ENCODE data around the gene LYL1.

The LYL1 gene

GRCh38 chr19:13104360-13104847 is 1.7 kb upstream of the LYL1 start:
- no peak for DNase-seq

GRCh38 chr19:13103581-13104359 is 1.1 kb upstream of the LYL1 start:
- DNase-seq: no peak

- no peak for DNase-seq
These were observed 317 bp downstream of the LYL1 start for GRCh38 chr19:13102416-13102665.

- no peak for DNase-seq
These were observed 855 bp downstream of the LYL1 start for GRCh38 chr19:13101590-13102415.

- no peak for DNase-seq
These were observed 1.6 kb downstream of the LYL1 start for GRCh38 chr19:13100841-13101589.

- no peak for DNase-seq
These were observed 2.5 kb downstream of the LYL1 start for GRCh38 chr19:13100031-13100588.

GRCh38 chr19:13099073-13099999 is 3.3 kb downstream of the LYL1 start:
- no peak for DNase-seq

GRCh38 chr19:13098277-13099072 is 4.2 kb downstream of the LYL1 start:
- DNase-seq: peak; percentile 32

GRCh38 chr19:13097463-13098258 is 5.0 kb downstream of the LYL1 start:
- no peak for DNase-seq

- DNase-seq: no peak
These were observed 5.6 kb downstream of the LYL1 start for GRCh38 chr19:13097033-13097462.

- DNase-seq: no peak
These were observed 6.4 kb downstream of the LYL1 start for GRCh38 chr19:13095934-13096927.

- DNase-seq: no peak
These were observed 7.3 kb downstream of the LYL1 start for GRCh38 chr19:13095393-13095784.

GRCh38 chr19:13094771-13095392 is 7.8 kb downstream of the LYL1 start:
- no peak for DNase-seq

GRCh38 chr19:13094106-13094504 is 8.6 kb downstream of the LYL1 start:
- no peak for DNase-seq

GRCh38 chr19:13093407-13094105 is 9.1 kb downstream of the LYL1 start:
- DNase-seq: peak; percentile 43

- DNase-seq: no peak
These were observed 9.9 kb downstream of the LYL1 start for GRCh38 chr19:13092606-13093235.

GRCh38 chr19:13092158-13092543 is 10.5 kb downstream of the LYL1 start:
- no peak for DNase-seq

All from NCI-H2171 (cell line).